ENCODE measurements around the gene ANKRD16. TPM values are rescaled to one million over a fixed set of nuclear protein-coding genes. Genes with fewer than 3 reads are reported as not detected.

The ANKRD16 gene
- polyA plus RNA-seq, 1 donor from 2014 or later = 14.2 TPM

- H3K4me2 ChIP-seq (ENCODE audit: low read length) = no peak overlapping the region
- no peak overlapping the region for H2AFZ ChIP-seq (ENCODE audit: low read depth, low read length)
- no peaks in the 10 kb centered on the region for H4K20me1 ChIP-seq (ENCODE audit: insufficient read depth)
- H3K27me3 ChIP-seq (ENCODE audit: insufficient read depth, low read depth, low read length) = no peaks in the 10 kb centered on the region
- H3K27ac ChIP-seq (ENCODE audit: low read length) = no peak overlapping the region
- no peaks in the 10 kb centered on the region for H3F3A ChIP-seq (ENCODE audit: insufficient read depth, low read length, poor library complexity, severe bottlenecking)
- peak overlapping the region; percentile 97 for H3K4me3 ChIP-seq (ENCODE audit: low read length)
- H3K9ac ChIP-seq (ENCODE audit: low read length) = peak overlapping the region; percentile 82
- H3K9me2 ChIP-seq (ENCODE audit: insufficient read depth, low read length) = no peaks in the 10 kb centered on the region
- H3K9me3 ChIP-seq (ENCODE audit: low read length) = no peaks in the 10 kb centered on the region
- H3K36me3 ChIP-seq (ENCODE audit: insufficient read depth, low read length) = no peaks in the 10 kb centered on the region
- TF ChIP-seq RAD21 (conservative IDR thresholded peaks at IDR 0.05) (no peak), SMC3 (conservative IDR thresholded peaks at IDR 0.05; ENCODE audit: poor library complexity) (no peak), TAF1 (IDR thresholded peaks at IDR 0.05; ENCODE audit: low read depth) (no peak), EZH2 (IDR thresholded peaks at IDR 0.05; ENCODE audit: borderline replicate concordance, insufficient read depth, low read length, poor library complexity, severe bottlenecking) (no peak), EP300 (conservative IDR thresholded peaks at IDR 0.05; ENCODE audit: poor library complexity, severe bottlenecking) (no peak), MXI1 (conservative IDR thresholded peaks at IDR 0.05; ENCODE audit: poor library complexity, severe bottlenecking) (no peak), CTCF (IDR thresholded peaks at IDR 0.05; ENCODE audit: poor library complexity, severe bottlenecking) (no peak), POLR2AphosphoS5 (IDR thresholded peaks at IDR 0.05) (no peak), REST (IDR thresholded peaks at IDR 0.05; ENCODE audit: borderline replicate concordance) (no peak)
- peaks cover 25% of the 10 kb centered on the region for H3K79me2 ChIP-seq (replicated peaks; ENCODE audit: insufficient read depth, low read length)
Observed at GRCh38 chr10:5887641-5888040, 2.1 kb downstream of the ANKRD16 start.

- Histone ChIP-seq H3K27me3 (ENCODE audit: insufficient read depth, low read depth, low read length) (no peaks in the 10 kb centered on the region), H3K27ac (ENCODE audit: low read length) (no peak overlapping the region), H3K9me2 (ENCODE audit: insufficient read depth, low read length) (no peaks in the 10 kb centered on the region), H3K9me3 (ENCODE audit: low read length) (no peaks in the 10 kb centered on the region), H2AFZ (ENCODE audit: low read depth, low read length) (no peak overlapping the region), H4K20me1 (ENCODE audit: insufficient read depth) (no peaks in the 10 kb centered on the region), H3K4me3 (ENCODE audit: low read length) (peak overlapping the region; percentile 27), H3K9ac (ENCODE audit: low read length) (no peak overlapping the region), H3K4me2 (ENCODE audit: low read length) (no peak overlapping the region), H3K79me2 (replicated peaks; ENCODE audit: insufficient read depth, low read length) (peaks cover 19% of the 10 kb centered on the region), H3K36me3 (ENCODE audit: insufficient read depth, low read length) (no peaks in the 10 kb centered on the region), H3F3A (ENCODE audit: insufficient read depth, low read length, poor library complexity, severe bottlenecking) (no peaks in the 10 kb centered on the region)
- TF ChIP-seq EP300 (conservative IDR thresholded peaks at IDR 0.05; ENCODE audit: poor library complexity, severe bottlenecking) = no peak
- no peak for TF ChIP-seq TAF1 (IDR thresholded peaks at IDR 0.05; ENCODE audit: low read depth)
- TF ChIP-seq RAD21 (conservative IDR thresholded peaks at IDR 0.05) = no peak
- no peak for TF ChIP-seq REST (IDR thresholded peaks at IDR 0.05; ENCODE audit: borderline replicate concordance)
- TF ChIP-seq CTCF (IDR thresholded peaks at IDR 0.05; ENCODE audit: poor library complexity, severe bottlenecking) = no peak
- no peak for TF ChIP-seq POLR2AphosphoS5 (IDR thresholded peaks at IDR 0.05)
- no peak for TF ChIP-seq MXI1 (conservative IDR thresholded peaks at IDR 0.05; ENCODE audit: poor library complexity, severe bottlenecking)
- no peak for TF ChIP-seq EZH2 (IDR thresholded peaks at IDR 0.05; ENCODE audit: borderline replicate concordance, insufficient read depth, low read length, poor library complexity, severe bottlenecking)
- TF ChIP-seq SMC3 (conservative IDR thresholded peaks at IDR 0.05; ENCODE audit: poor library complexity) = no peak
Observed at GRCh38 chr10:5887029-5887428, 2.7 kb downstream of the ANKRD16 start.
